ENCODE measurements around the gene DNMT3L. TPM values are rescaled to one million over a fixed set of nuclear protein-coding genes. Genes with fewer than 3 reads are reported as not detected.

DNMT3L gene
- total RNA-seq = not detected

DNA sequence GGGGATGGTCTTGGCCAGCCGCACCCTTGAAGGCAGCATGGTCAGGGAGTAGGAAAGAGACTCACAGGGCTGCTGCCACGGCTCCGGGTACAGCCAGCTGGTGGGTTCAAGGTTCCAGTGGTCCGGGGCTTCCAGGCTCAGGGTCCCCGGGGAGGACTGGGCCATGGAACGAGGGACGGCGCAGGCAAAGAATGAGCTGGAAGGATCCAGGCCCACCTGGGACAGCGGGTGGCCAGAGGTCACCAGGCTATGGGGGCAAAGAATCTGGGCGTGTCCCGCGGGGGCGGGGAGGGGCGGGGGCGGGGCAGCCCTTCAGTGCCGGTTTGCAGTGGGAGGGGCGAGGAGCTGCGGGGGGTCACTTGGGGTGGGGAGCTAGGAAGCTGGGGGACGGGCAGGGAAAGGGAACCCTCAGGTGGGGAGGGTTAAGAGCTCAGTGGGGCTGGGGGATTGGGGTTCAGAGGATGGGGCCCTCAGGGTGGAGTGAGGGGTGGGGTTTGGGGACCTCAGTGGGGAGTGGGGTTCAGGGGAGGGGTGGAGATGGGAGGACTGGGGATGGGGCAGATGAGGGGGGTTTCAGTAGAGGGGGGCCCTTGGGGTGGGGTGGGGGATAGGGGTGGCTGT, at the start of gene DNMT3L:
Gene DNMT3L (minus strand): TSS at position 223 of the 621 bp plus-strand sequence. CDS start 638 bp downstream, outside the sequence.
- no peak for TF ChIP-seq EP300 (IDR thresholded peaks at IDR 0.05)
- TF ChIP-seq, protein P1, sequence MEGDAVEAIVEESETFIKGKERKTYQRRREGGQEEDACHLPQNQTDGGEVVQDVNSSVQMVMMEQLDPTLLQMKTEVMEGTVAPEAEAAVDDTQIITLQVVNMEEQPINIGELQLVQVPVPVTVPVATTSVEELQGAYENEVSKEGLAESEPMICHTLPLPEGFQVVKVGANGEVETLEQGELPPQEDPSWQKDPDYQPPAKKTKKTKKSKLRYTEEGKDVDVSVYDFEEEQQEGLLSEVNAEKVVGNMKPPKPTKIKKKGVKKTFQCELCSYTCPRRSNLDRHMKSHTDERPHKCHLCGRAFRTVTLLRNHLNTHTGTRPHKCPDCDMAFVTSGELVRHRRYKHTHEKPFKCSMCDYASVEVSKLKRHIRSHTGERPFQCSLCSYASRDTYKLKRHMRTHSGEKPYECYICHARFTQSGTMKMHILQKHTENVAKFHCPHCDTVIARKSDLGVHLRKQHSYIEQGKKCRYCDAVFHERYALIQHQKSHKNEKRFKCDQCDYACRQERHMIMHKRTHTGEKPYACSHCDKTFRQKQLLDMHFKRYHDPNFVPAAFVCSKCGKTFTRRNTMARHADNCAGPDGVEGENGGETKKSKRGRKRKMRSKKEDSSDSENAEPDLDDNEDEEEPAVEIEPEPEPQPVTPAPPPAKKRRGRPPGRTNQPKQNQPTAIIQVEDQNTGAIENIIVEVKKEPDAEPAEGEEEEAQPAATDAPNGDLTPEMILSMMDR (IDR thresholded peaks at IDR 0.05) = no peak
- no peak for TF ChIP-seq POLR2A (IDR thresholded peaks at IDR 0.05)
- no peak for TF ChIP-seq POLR2AphosphoS5 (IDR thresholded peaks at IDR 0.05)
- no peaks in the 10 kb centered on the region for H3K9me3 ChIP-seq
- 81% methylated on average over 17 of the region's 19 CpGs for WGBS
- peaks cover 3% of the 10 kb centered on the region for H3K4me1 ChIP-seq
- no peak for DNase-seq (ENCODE audit: low spot score in 2 of 2)
- no peaks in the 10 kb centered on the region for H3K36me3 ChIP-seq
- no peak within 1 kb of the TSS for H3K4me3 ChIP-seq
- no peak within 1 kb of the TSS for H3K27ac ChIP-seq
- H3K27me3 ChIP-seq = no peaks in the 10 kb centered on the region

DNA sequence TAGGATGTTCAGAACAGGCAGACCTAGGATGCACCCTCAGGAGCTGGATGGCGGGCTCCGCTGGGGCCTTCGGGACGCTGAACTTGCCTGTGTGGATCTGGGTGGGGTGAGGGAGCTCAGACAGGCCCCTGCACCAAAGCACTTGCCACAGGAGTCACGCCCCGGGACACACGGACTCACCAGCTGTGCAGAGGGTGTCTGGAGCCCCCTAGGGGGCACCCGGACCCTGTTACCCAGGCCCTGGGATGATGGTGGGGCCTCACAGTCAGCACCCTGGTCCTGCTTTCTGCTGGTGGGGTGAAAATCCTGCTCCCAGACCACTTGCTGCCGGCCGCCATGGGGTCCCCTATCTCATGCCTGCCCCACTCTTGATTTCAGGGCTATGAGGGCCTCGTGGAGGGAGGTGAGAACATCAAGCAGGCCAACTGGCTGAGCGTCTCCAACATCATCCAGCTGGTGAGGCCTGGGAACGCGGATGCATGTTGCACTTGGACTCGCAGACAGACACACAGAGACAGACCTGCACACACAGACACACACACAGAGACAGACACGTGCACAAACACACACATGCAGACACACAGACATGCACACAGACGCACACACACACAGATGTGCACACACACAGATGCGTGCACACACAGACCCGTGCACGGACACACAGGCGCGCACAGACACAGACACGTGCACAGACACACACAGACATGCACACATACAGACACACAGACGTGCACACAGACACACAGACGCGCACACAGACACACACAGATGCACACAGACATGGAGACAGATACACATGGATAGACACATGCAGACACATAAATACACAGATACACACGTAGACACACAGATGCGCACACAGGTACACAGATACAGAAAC, 49.2 kb upstream of the DNMT3L start:
- Histone ChIP-seq H3K9me3 (no peaks in the 10 kb centered on the region), H3K27ac (no peak overlapping the region), H3K36me3 (peaks cover 84% of the 10 kb centered on the region), H3K27me3 (no peaks in the 10 kb centered on the region), H3K4me3 (no peak overlapping the region), H3K4me1 (peaks cover 8% of the 10 kb centered on the region)
- DNase-seq (ENCODE audit: low spot score in 2 of 2) = no peak
- WGBS = 90% methylated on average over 20 of the region's 28 CpGs
- TF ChIP-seq EP300 (IDR thresholded peaks at IDR 0.05) (no peak), POLR2AphosphoS5 (IDR thresholded peaks at IDR 0.05) (no peak), POLR2A (IDR thresholded peaks at IDR 0.05) (no peak)
- TF ChIP-seq, protein P1 (IDR thresholded peaks at IDR 0.05) = no peak

DNA sequence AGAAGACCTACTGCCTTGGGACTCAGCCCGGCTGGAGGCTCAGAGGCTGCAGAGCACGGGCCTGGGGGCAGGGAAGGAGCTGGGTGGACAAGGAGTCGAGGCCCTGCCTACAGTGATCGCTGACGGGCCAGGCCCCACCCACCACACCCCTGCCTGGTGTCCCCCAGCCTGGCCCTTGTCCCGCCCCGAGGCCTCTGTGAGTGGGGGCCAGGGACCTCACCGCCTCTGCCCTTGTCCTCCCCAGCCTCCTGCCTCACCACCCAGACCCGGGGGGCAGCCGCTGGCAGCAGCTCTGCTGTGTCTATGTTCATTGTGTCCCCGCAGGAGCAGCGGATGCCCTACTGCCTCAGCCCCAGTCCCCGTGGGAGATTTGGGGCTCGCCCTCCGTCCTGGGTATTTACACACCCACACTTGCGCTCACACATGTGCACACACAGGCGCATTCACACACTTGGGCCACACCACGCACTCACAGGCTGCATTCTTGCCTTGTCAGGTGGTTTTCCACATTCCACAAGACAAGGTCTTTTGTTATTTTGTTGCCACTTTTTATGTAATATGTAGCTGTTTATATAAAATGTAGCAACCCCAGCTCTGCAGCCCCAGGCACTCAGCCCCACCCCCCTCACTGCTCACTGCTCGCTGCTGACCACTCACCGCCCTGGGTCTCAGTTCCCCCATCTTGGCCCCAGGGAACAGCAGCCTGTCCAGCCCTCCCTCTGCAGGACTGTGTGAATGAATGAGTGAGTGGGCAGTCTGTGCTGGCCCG, 45.4 kb upstream of the DNMT3L start:
- no peak overlapping the region for H3K4me3 ChIP-seq
- H3K4me1 ChIP-seq = peaks cover 42% of the 10 kb centered on the region
- TF ChIP-seq POLR2AphosphoS5 (IDR thresholded peaks at IDR 0.05) (no peak), EP300 (IDR thresholded peaks at IDR 0.05) (no peak), POLR2A (IDR thresholded peaks at IDR 0.05) (no peak)
- TF ChIP-seq, protein P1 (IDR thresholded peaks at IDR 0.05) = no peak
- 82% methylated on average over 17 of the region's 21 CpGs for WGBS
- no peaks in the 10 kb centered on the region for H3K9me3 ChIP-seq
- H3K36me3 ChIP-seq = peaks cover 48% of the 10 kb centered on the region
- DNase-seq (ENCODE audit: low spot score in 2 of 2) = no peak
- no peaks in the 10 kb centered on the region for H3K27me3 ChIP-seq
- H3K27ac ChIP-seq = no peak overlapping the region

DNA sequence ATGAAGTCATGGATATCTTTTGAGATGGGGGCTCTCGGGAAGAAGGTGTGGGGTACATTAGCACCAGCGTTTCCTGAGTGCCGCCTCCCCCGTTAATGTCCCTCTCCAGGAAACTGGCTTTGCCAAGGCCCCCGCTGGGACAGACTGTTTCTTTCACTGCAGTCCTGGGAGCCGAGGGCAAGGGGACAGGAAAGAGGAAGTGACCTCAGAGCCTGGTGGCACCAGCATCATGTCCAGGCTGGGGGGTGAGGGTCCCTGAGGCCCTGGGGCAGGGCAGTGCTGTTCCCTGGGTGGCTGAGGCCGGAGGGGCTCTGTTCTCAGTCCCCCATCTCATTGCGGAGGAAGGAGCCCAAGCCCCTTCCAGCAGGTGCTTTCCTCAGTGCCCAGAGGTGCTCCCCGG, 44.0 kb upstream of the DNMT3L start:
- WGBS = 72% methylated on average over 2 of the region's 9 CpGs
- peaks cover 34% of the 10 kb centered on the region for H3K36me3 ChIP-seq
- H3K27ac ChIP-seq = no peak overlapping the region
- TF ChIP-seq EP300 (IDR thresholded peaks at IDR 0.05) (no peak), POLR2A (IDR thresholded peaks at IDR 0.05) (no peak), POLR2AphosphoS5 (IDR thresholded peaks at IDR 0.05) (no peak)
- TF ChIP-seq, protein P1 (IDR thresholded peaks at IDR 0.05) = no peak
- H3K27me3 ChIP-seq = no peaks in the 10 kb centered on the region
- H3K4me1 ChIP-seq = peaks cover 56% of the 10 kb centered on the region
- H3K4me3 ChIP-seq = no peak overlapping the region
- H3K9me3 ChIP-seq = no peaks in the 10 kb centered on the region
- DNase-seq (ENCODE audit: low spot score in 2 of 2) = no peak
